NCI-H748 (cell line): Measurements from ENCODE around the gene C9orf72.
"Not testable (repeated sequence)": the region's sequence is repeated elsewhere in the genome, so short reads cannot be mapped to it uniquely, and the experiment has no call there.

ENCODE experiments used
- DNase-seq: peaks from one replicate; lab custom pipeline; 2025; ENCODE audit not compliant: unreplicated experiment; lab: John Stamatoyannopoulos, UW

Gene C9orf72

GRCh38 chr9:27572918-27573633 is at the start of gene C9orf72:
C9orf72 (minus strand) TSS chr9:27573481; CDS start chr9:27567120, 6,361 bp downstream.
- peak; percentile 90 for DNase-seq

- no peak for DNase-seq
These were observed 49.5 kb upstream of the C9orf72 start for GRCh38 chr9:27622693-27623340.

- no peak for DNase-seq
These were observed 46.5 kb upstream of the C9orf72 start for GRCh38 chr9:27619743-27620142.

GRCh38 chr9:27618066-27618465 is 44.8 kb upstream of the C9orf72 start:
- DNase-seq: no peak

GRCh38 chr9:27614551-27614950 is 41.3 kb upstream of the C9orf72 start:
- DNase-seq: no peak

- not testable (repeated sequence) for DNase-seq
These were observed 38.8 kb upstream of the C9orf72 start for GRCh38 chr9:27612036-27612435.

- no peak for DNase-seq
These were observed 37.3 kb upstream of the C9orf72 start for GRCh38 chr9:27610622-27611021.

GRCh38 chr9:27602954-27603353 is 29.7 kb upstream of the C9orf72 start:
- DNase-seq: no peak

GRCh38 chr9:27602142-27602861 is 29.0 kb upstream of the C9orf72 start:
- peak; percentile 26 for DNase-seq

GRCh38 chr9:27601396-27601795 is 28.1 kb upstream of the C9orf72 start:
- DNase-seq: no peak

GRCh38 chr9:27600256-27600655 is 27.0 kb upstream of the C9orf72 start:
- DNase-seq: no peak

- DNase-seq: no peak
These were observed 26.6 kb upstream of the C9orf72 start for GRCh38 chr9:27599870-27600238.

GRCh38 chr9:27599102-27599869 is 26.0 kb upstream of the C9orf72 start:
- DNase-seq: no peak

- DNase-seq: no peak
These were observed 22.5 kb upstream of the C9orf72 start for GRCh38 chr9:27595733-27596132.

GRCh38 chr9:27591672-27592071 is 18.4 kb upstream of the C9orf72 start:
- no peak for DNase-seq

GRCh38 chr9:27591093-27591492 is 17.8 kb upstream of the C9orf72 start:
- DNase-seq: no peak

- DNase-seq: no peak
These were observed 17.4 kb upstream of the C9orf72 start for GRCh38 chr9:27590651-27591050.

GRCh38 chr9:27589462-27589861 is 16.2 kb upstream of the C9orf72 start:
- DNase-seq: no peak

- DNase-seq: no peak
These were observed 13.0 kb upstream of the C9orf72 start for GRCh38 chr9:27586304-27586703.

GRCh38 chr9:27584931-27585330 is 11.7 kb upstream of the C9orf72 start:
- no peak for DNase-seq

GRCh38 chr9:27582794-27583193 is 9.5 kb upstream of the C9orf72 start:
- DNase-seq: no peak
